Hematopoietic multipotent progenitor cell treated with erythropoietin and hydrocortisone succinate and interleukin-3 and kit ligand, for 6 days (in vitro differentiated cells): ENCODE results near the gene FAM131A.

Source experiments
- DNase-seq: peaks from one replicate; pipeline ENCODE4 v3.0.0-alpha.2; 2015

The FAM131A gene

GRCh38 chr3:184337399-184337714 lies at the start of gene FAM131A:
Gene FAM131A (plus strand): TSS chr3:184337600. CDS start chr3:184337631, 31 bp downstream.
- no peak for DNase-seq

- DNase-seq, result peak; percentile 78
These were observed 47.9 kb upstream of the FAM131A start for GRCh38 chr3:184289426-184289938.

- DNase-seq, result no peak
These were observed 47.1 kb upstream of the FAM131A start for GRCh38 chr3:184290331-184290730.

- no peak for DNase-seq
These were observed 46.2 kb upstream of the FAM131A start for GRCh38 chr3:184291044-184291737.

GRCh38 chr3:184291738-184292445 lies 45.5 kb upstream of the FAM131A start:
- no peak for DNase-seq

GRCh38 chr3:184295771-184296170 lies 41.6 kb upstream of the FAM131A start:
- DNase-seq, result no peak

GRCh38 chr3:184296616-184297015 lies 40.8 kb upstream of the FAM131A start:
- no peak for DNase-seq

- peak; percentile 99 for DNase-seq
These were observed 38.5 kb upstream of the FAM131A start, which contains the start of gene PSMD2 for GRCh38 chr3:184298759-184299487. Gene PSMD2 (plus strand): TSS chr3:184299241. CDS start chr3:184299267, 26 bp downstream.

GRCh38 chr3:184299488-184300377 lies 37.7 kb upstream of the FAM131A start:
- no peak for DNase-seq

GRCh38 chr3:184300378-184300720 lies 37.1 kb upstream of the FAM131A start:
- DNase-seq, result no peak

GRCh38 chr3:184305577-184305976 lies 31.8 kb upstream of the FAM131A start:
- peak; percentile 65 for DNase-seq

- peak; percentile 86 for DNase-seq
These were observed 30.9 kb upstream of the FAM131A start for GRCh38 chr3:184306341-184306972.

- no peak for DNase-seq
These were observed 29.5 kb upstream of the FAM131A start for GRCh38 chr3:184307915-184308314.

GRCh38 chr3:184308744-184309143 lies 28.7 kb upstream of the FAM131A start:
- DNase-seq, result peak; percentile 37

GRCh38 chr3:184311633-184312032 lies 25.8 kb upstream of the FAM131A start:
- no peak for DNase-seq

GRCh38 chr3:184314363-184314699 lies 23.1 kb upstream of the FAM131A start, which contains the start of gene EIF4G1:
Gene EIF4G1 (plus strand): TSS chr3:184314606. CDS start chr3:184315797, 1,191 bp downstream.
- peak; percentile 96 for DNase-seq

GRCh38 chr3:184314700-184315542 lies 22.5 kb upstream of the FAM131A start:
- peak; percentile 86 for DNase-seq

GRCh38 chr3:184315543-184315867 lies 21.9 kb upstream of the FAM131A start:
- peak; percentile 64 for DNase-seq

- DNase-seq, result peak; percentile 32
These were observed 21.3 kb upstream of the FAM131A start for GRCh38 chr3:184315871-184316661.

GRCh38 chr3:184316792-184317191 lies 20.6 kb upstream of the FAM131A start:
- no peak for DNase-seq
